Stimulated activated naive CD8-positive, alpha-beta T cell treated with anti-CD3 and anti-CD28 coated beads, Interleukin-15, Interleukin-2, amounts not matched to agents 100 U/mL and 50 U/mL, for 24 hours (primary cell): ENCODE measurements around the gene ARPC4.

Source experiments
- ATAC-seq: fragments of 150-1000 bp; cut with Tn5 transposase; one replicate; pipeline ENCODE4 v1.10.0; 2021
- DNase-seq: peaks from one replicate; pipeline ENCODE4 v3.0.0; 2021

Gene ARPC4

GRCh38 chr3:9793161-9793781 lies 389 bp downstream of the ARPC4 start:
- peak; percentile 8 for ATAC-seq
- DNase-seq = peak; percentile 33

DNA sequence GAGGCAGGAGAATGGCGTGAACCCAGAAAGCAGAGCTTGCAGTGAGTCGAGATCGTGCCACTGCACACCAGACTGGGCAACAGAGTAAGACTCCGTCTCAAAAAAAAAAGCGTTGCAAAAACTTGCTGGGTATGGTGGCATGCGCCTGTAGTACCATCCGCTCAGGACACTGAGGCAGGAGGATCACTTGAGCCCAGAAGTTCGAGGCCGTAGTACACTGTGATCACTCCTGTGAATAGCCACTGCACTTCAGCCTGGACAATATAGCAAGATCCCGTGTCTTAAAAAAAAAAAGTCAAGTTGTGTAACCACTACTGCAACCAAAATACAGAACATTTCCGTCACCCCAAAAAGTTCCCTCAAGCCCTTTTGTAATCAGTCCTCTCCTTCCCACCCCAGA lies 1.5 kb downstream of the ARPC4 start:
- ATAC-seq (no peak), DNase-seq (no peak)

DNA sequence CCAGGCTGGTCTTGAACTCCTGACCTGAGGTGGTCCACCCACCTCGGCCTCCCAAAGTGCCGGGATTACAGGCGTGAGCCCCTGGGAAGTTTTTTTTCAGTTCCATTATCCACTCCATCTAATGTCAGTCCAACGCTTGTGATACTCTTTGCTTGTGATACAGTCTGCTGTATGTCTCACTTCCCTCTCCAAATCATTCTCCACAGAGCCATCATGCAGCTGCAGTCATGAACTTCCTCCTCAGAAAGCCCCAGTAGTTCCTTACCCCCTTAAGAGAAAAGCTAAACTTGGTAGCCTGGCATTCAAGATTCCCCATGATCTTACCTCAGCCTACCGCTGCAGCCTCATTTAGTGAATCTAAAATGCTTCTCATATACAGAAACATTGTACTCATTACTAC lies 2.3 kb downstream of the ARPC4 start:
- DNase-seq (no peak), ATAC-seq (no peak)

DNA sequence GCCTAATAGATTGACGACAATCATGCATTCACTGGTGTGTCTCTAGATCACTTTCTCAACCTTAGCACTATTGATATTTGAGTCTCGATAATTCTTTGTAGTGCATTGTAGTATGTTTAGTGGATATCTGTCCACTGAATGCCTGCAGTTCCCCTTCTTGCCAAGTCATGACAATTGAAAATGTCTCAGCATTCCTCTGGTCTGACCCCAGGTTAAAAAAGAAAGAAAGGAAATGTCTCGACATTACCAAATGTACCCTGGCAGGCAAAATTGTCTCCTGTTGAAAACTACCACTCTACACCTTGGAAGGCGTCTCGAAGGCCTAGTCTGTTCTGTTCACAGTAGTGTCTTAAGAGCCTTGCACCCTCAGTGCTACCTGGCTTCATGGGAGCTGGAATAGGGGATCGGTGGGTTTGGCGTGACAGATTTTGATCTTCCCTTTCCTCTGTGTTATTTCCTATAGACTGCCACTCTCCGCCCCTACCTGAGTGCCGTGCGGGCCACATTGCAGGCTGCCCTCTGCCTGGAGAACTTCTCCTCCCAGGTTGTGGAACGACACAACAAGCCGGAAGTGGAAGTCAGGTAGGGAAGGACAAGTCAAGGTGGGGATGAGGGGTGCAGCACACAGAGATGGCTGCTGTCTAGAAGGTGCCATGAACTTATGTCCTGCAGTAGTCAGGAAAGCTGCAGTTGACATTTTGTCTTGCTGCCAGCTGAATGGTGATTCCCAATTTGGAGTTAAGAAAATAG lies 4.5 kb downstream of the ARPC4 start:
- DNase-seq (no peak), ATAC-seq (no peak)

DNA sequence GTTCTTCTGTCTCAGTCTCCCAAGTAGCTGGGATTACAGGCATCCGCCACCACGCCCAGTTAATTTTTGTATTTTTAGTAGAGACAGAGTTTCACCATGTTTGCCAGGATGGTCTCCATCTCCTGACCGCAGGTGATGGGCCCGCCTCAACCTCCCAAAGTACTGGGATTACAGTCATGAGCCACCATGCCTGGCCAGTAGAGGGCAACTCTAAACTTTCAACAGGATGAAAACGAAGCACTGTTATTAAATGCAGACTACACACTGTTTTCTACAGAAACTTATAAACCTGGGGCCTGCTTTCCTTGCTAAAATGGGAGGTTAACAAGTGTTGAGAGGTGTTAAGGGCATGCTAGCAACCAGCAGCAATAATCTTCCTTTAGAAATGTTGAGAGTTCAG lies 7.6 kb downstream of the ARPC4 start:
- ATAC-seq (no peak), DNase-seq (no peak)

- DNase-seq (no peak), ATAC-seq (no peak)
These were observed 10.6 kb downstream of the ARPC4 start for GRCh38 chr3:9803494-9803893.

DNA sequence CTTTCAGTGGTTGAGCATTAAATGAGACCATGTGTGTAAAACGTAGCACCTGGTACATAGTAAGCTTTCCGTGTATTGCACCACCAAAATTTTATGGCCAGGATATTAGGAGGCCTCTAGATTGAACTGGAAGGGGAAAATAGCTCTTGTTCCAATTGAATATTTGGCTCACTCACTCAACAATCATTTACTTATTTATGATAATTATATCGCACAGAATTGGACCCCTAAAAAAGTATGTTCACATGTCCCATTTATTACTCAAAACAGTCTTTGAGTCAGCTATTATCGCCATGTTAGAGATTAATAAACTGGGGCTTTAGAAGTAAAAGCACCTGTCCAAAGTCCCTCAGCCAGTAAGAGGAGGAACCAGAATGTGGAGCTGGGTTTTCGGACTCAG lies 12.1 kb downstream of the ARPC4 start:
- DNase-seq (no peak), ATAC-seq (no peak)

GRCh38 chr3:9806137-9806536 lies 13.3 kb downstream of the ARPC4 start:
- ATAC-seq (no peak), DNase-seq (no peak)

- ATAC-seq (no peak), DNase-seq (no peak)
These were observed 14.1 kb downstream of the ARPC4 start for GRCh38 chr3:9806688-9807589.

DNA sequence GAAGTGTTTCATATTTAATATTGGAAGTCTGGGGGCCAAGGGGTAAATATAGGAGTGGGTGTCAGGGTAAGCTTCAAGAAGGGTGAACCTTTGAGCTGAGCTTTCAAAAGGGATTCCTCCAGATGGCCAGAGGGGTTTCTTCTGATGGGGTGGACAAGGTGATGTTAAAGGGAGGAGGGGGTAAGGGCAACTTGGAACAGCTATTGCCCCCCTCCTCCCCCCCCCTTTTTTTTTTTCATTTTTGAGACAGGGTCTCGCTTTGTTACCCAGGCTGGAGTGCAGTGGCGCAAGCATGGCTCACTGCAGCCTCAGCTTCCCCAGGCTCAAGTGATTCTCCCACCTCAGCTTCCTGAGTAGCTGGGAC lies 15.1 kb downstream of the ARPC4 start:
- no peak for ATAC-seq
- DNase-seq = no peak

- ATAC-seq (peak; percentile 70), DNase-seq (peak; percentile 57)
These were observed 15.6 kb downstream of the ARPC4 start for GRCh38 chr3:9808345-9809037.

GRCh38 chr3:9809239-9809614 lies 16.3 kb downstream of the ARPC4 start:
- peak; percentile 61 for ATAC-seq
- peak; percentile 46 for DNase-seq

- peak; percentile 52 for DNase-seq
These were observed 16.9 kb downstream of the ARPC4 start, which contains the start of gene TTLL3 for GRCh38 chr3:9809615-9810432. TSS of gene TTLL3 (plus strand) at chr3:9810262. CDS start at chr3:9810662, 400 bp downstream.

DNA sequence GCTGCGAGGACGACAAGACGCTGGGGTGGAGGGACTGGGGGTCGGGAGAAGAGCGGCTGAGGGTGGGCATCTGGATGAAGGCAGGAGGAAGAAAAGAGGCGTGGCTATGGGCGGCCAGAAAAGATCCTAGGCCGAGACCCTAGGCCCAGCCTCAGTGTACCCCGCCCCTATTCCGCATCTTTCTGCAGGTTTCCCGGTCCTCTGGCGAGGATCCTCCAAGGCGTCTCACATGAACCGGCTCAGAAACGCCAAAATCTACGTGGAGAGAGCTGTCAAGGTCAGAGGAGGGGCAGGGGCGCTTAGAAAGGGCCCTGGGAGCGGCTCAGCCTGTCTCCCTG lies 17.5 kb downstream of the ARPC4 start:
- ATAC-seq (no peak), DNase-seq (no peak)

More at GRCh38 chr3:9809615-9810432, 16.9 kb downstream of the ARPC4 start, which contains the start of gene TTLL3:
- peak; percentile 19 for ATAC-seq

DNA sequence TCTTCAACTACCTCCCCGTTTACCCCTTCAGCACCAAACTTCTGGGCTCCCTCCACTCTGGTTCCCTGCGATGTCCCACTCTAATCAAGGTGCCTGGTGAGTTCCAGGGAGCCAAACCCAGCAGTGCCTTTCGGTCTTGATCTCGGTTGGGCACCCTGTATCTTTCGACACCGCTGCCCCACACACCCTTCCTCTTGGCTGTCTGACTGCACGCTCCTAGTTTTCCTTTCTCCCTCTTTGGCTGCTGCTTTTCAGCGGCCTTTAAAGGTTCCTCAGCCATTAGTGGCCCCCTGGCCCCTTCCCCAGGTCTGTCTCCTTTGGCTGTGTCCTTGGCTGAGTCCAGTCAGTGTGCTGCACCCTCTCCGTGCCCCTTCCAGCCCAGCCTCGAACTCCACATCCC lies 18.0 kb downstream of the ARPC4 start:
- ATAC-seq = no peak
- no peak for DNase-seq

DNA sequence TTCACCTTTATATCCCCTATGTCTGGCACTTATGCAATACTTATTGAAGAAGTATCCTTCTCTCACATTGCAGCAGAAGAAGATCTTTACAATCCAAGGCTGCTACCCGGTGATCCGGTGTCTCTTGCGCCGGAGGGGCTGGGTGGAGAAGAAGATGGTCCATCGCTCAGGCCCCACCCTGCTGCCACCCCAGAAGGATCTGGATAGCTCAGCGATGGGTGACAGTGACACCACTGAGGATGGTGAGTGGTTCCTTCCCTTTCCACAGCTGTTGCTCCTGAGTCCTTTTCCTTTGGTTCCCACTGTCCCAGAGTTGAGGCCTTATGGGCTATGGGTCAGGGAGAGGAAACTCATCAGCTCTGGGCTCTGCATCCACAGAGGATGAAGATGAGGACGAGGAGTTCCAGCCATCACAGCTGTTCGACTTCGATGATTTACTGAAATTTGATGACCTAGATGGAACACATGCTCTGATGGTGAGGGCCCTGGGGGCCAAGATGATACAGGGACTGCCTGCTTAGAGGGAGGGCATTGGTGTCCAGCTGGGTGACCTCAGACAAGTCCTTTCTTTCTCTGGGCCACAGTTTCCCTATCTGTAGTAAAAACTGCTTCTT lies 20.1 kb downstream of the ARPC4 start:
- ATAC-seq (no peak), DNase-seq (no peak)

- DNase-seq (no peak), ATAC-seq (no peak)
These were observed 23.1 kb downstream of the ARPC4 start for GRCh38 chr3:9815986-9816385.

DNA sequence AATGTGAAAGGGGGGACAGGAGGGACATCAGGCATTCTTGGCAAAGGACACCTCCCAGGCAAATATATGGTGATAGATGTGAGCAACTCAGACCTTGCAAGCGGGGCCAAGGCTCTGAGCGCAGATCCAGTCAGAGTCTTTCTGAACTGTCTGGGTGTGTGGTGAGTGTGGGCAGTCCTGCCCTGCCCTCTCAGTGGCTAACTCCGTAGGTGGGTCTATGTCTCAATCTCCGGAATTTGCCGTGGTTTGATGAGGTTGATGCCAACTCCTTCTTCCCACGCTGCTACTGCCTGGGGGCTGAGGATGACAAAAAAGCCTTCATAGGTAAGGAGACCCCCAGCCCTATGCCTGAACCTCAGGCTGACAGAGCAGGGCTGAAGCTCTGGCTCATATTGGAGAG lies 24.6 kb downstream of the ARPC4 start:
- ATAC-seq (no peak), DNase-seq (no peak)

DNA sequence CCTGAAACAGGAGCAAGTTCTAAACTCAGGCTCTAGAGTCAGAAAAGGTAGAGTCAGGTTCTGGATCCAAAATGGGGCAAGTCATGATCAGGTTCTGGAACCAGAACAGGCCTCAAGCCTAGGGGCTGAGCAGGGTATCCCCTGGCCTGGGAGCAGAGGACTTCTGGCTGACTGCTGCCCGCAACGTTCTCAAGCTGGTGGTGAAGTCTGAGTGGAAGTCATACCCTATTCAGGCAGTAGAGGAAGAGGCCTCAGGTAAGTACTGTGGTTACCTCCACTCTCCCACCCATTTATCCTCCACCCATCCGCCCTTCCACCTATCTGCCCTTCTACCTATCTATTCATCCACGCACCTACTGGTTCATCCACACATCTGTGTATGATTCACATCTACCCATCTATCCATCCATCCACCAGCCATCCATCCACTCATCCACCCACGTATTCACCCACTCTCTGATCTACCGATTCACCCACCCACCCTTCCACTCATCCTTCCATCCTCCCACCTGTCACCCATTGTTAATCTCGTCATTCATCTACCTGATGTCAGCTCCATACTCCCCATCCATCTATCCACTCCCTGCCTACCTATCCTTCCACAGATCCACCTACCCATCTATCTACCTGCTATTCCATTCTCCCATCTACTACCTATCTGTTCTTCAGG lies 25.9 kb downstream of the ARPC4 start:
- ATAC-seq (no peak), DNase-seq (no peak)

DNA sequence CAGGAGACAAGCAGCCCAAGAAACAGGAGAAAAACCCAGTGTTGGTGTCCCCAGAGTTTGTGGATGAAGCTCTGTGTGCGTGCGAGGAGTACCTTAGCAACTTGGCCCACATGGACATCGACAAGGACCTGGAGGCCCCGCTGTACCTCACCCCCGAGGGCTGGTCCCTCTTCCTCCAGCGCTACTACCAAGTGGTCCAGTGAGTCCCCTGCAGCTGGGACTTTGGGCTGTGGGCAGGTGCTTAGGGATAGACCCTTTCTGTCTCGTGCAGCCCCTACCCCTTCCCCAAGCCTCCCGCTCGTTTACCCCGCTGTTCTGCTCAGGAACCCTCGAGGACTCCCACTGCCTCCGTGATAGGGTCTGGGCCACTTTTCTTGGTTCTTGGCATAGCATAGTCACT lies 27.7 kb downstream of the ARPC4 start:
- no peak for ATAC-seq

DNA sequence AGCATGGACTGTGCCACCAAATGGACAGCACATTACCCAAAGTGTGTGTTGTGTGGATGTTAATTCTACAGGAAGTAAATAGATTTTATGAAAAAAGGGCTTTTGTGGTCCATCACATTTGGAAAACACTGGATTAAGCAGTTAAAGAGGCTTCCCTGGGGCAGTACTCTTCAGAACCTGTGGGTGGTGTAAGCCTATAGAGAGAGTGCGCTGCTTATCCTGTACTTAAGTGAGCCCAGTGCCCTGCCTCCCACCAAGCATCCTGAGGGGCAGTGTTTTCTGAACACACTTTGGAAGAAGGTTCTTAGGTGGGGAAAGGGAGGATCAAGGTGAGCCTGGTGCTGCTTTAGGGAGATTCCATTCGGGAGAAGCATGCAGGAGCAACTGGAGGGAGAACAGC lies 28.1 kb downstream of the ARPC4 start:
- ATAC-seq (no peak), DNase-seq (no peak)

More for the DNA sequence above, 27.7 kb downstream of the ARPC4 start:
- DNase-seq = no peak
